ENCODE measurements around the gene KRTAP20-4.

KRTAP20-4 gene

GRCh38 chr21:30629200-30629599 lies 8.8 kb downstream of the KRTAP20-4 start:
- Histone ChIP-seq H3K9ac (ENCODE audit: low read depth, low read length, poor library complexity, severe bottlenecking) (no peak overlapping the region), H3K36me3 (ENCODE audit: insufficient read depth, low read length) (no peaks in the 10 kb centered on the region), H3K79me2 (ENCODE audit: insufficient read depth, low read length) (no peaks in the 10 kb centered on the region), H3K27me3 (ENCODE audit: insufficient read depth, low read length, poor library complexity, severe bottlenecking) (no peaks in the 10 kb centered on the region), H3K9me2 (replicated peaks; ENCODE audit: low read depth, low read length) (no peaks in the 10 kb centered on the region), H3F3A (ENCODE audit: low read depth) (no peaks in the 10 kb centered on the region), H3K9me3 (ENCODE audit: insufficient read depth, low read depth, low read length) (peaks cover 8% of the 10 kb centered on the region; the same call in 1 of the 2 replicates), H3K4me2 (ENCODE audit: low read depth, low read length, poor library complexity, severe bottlenecking) (no peak overlapping the region), H3K4me1 (ENCODE audit: insufficient read depth, low read length, poor library complexity, severe bottlenecking) (no peaks in the 10 kb centered on the region), H4K20me1 (ENCODE audit: insufficient read depth, low read length, poor library complexity, severe bottlenecking) (no peaks in the 10 kb centered on the region), H3K4me3 (ENCODE audit: low read length, poor library complexity, severe bottlenecking) (no peak overlapping the region), H2AFZ (ENCODE audit: low read length) (no peak overlapping the region)
- TF ChIP-seq CTCF (conservative IDR thresholded peaks at IDR 0.05; ENCODE audit: low read length) (no peak), EZH2phosphoT487 (IDR thresholded peaks at IDR 0.05; ENCODE audit: borderline replicate concordance) (no peak)

GRCh38 chr21:30634906-30635305 lies 14.5 kb downstream of the KRTAP20-4 start, which contains the start of gene KRTAP20-2:
Gene KRTAP20-2 (plus strand): TSS chr21:30635206. CDS start chr21:30635264, 58 bp downstream.
- no peak within 1 kb of the TSS for H3K4me3 ChIP-seq (ENCODE audit: low read length, poor library complexity, severe bottlenecking)
- no peaks in the 10 kb centered on the region for H4K20me1 ChIP-seq (ENCODE audit: insufficient read depth, low read length, poor library complexity, severe bottlenecking)
- no peaks in the 10 kb centered on the region for H3F3A ChIP-seq (ENCODE audit: low read depth)
- H3K9ac ChIP-seq (ENCODE audit: low read depth, low read length, poor library complexity, severe bottlenecking), result no peak within 1 kb of the TSS
- H3K36me3 ChIP-seq (ENCODE audit: insufficient read depth, low read length), result no peaks in the 10 kb centered on the region
- no peaks in the 10 kb centered on the region for H3K9me3 ChIP-seq (ENCODE audit: insufficient read depth, low read depth, low read length)
- H3K9me2 ChIP-seq (replicated peaks; ENCODE audit: low read depth, low read length), result no peaks in the 10 kb centered on the region
- H3K4me2 ChIP-seq (ENCODE audit: low read depth, low read length, poor library complexity, severe bottlenecking), result no peak within 1 kb of the TSS
- no peak within 1 kb of the TSS for H2AFZ ChIP-seq (ENCODE audit: low read length)
- TF ChIP-seq CTCF (conservative IDR thresholded peaks at IDR 0.05; ENCODE audit: low read length) (no peak), EZH2phosphoT487 (IDR thresholded peaks at IDR 0.05; ENCODE audit: borderline replicate concordance) (no peak)
- H3K27me3 ChIP-seq (ENCODE audit: insufficient read depth, low read length, poor library complexity, severe bottlenecking), result no peaks in the 10 kb centered on the region
- H3K4me1 ChIP-seq (ENCODE audit: insufficient read depth, low read length, poor library complexity, severe bottlenecking), result no peaks in the 10 kb centered on the region
- no peaks in the 10 kb centered on the region for H3K79me2 ChIP-seq (ENCODE audit: insufficient read depth, low read length)

- H3F3A ChIP-seq (ENCODE audit: low read depth), result no peaks in the 10 kb centered on the region
- no peak overlapping the region for H3K9ac ChIP-seq (ENCODE audit: low read depth, low read length, poor library complexity, severe bottlenecking)
- H3K4me3 ChIP-seq (ENCODE audit: low read length, poor library complexity, severe bottlenecking), result no peak overlapping the region
- H4K20me1 ChIP-seq (ENCODE audit: insufficient read depth, low read length, poor library complexity, severe bottlenecking), result no peaks in the 10 kb centered on the region
- TF ChIP-seq CTCF (conservative IDR thresholded peaks at IDR 0.05; ENCODE audit: low read length) (no peak), EZH2phosphoT487 (IDR thresholded peaks at IDR 0.05; ENCODE audit: borderline replicate concordance) (no peak)
- H3K9me3 ChIP-seq (ENCODE audit: insufficient read depth, low read depth, low read length), result no peaks in the 10 kb centered on the region
- H3K79me2 ChIP-seq (ENCODE audit: insufficient read depth, low read length), result no peaks in the 10 kb centered on the region
- no peaks in the 10 kb centered on the region for H3K36me3 ChIP-seq (ENCODE audit: insufficient read depth, low read length)
- H3K4me1 ChIP-seq (ENCODE audit: insufficient read depth, low read length, poor library complexity, severe bottlenecking), result no peaks in the 10 kb centered on the region
- H3K9me2 ChIP-seq (replicated peaks; ENCODE audit: low read depth, low read length), result no peaks in the 10 kb centered on the region
- H3K27me3 ChIP-seq (ENCODE audit: insufficient read depth, low read length, poor library complexity, severe bottlenecking), result no peaks in the 10 kb centered on the region
- no peak overlapping the region for H2AFZ ChIP-seq (ENCODE audit: low read length)
- no peak overlapping the region for H3K4me2 ChIP-seq (ENCODE audit: low read depth, low read length, poor library complexity, severe bottlenecking)
These were observed 18.3 kb downstream of the KRTAP20-4 start for GRCh38 chr21:30638686-30639085.

Data from Loucy (cell line).